ENCODE measurements around the gene CYP2C19.

DNA sequence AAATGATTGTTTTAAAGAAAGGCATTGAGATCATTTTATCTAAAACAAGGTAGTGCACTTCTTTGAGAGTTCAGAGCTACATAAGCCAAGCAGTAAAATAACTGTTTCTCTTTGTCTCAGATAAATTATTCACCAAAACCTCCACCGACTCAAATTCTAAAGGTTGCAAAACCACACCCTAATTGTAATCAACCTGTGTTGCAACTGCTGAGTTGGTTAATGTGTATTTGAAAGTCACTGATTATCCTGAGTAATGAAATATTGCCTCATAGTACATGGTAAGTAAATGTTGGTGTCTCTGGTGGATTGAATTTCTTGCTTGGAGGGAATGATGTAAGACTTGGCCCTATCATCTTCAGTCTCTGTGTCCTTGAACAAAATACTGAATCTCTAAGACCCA is 140.1 kb downstream of the CYP2C19 start:
- no peak for TF ChIP-seq RCOR1 (IDR thresholded peaks at IDR 0.05; ENCODE audit: insufficient replicate concordance, low read length)
- TF ChIP-seq POLR2A (IDR thresholded peaks at IDR 0.05; ENCODE audit: low read depth, low read length): no peak
- TF ChIP-seq, protein P1, sequence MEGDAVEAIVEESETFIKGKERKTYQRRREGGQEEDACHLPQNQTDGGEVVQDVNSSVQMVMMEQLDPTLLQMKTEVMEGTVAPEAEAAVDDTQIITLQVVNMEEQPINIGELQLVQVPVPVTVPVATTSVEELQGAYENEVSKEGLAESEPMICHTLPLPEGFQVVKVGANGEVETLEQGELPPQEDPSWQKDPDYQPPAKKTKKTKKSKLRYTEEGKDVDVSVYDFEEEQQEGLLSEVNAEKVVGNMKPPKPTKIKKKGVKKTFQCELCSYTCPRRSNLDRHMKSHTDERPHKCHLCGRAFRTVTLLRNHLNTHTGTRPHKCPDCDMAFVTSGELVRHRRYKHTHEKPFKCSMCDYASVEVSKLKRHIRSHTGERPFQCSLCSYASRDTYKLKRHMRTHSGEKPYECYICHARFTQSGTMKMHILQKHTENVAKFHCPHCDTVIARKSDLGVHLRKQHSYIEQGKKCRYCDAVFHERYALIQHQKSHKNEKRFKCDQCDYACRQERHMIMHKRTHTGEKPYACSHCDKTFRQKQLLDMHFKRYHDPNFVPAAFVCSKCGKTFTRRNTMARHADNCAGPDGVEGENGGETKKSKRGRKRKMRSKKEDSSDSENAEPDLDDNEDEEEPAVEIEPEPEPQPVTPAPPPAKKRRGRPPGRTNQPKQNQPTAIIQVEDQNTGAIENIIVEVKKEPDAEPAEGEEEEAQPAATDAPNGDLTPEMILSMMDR (conservative IDR thresholded peaks at IDR 0.05; ENCODE audit: low read depth, low read length): no peak
- no peak for TF ChIP-seq RAD21 (IDR thresholded peaks at IDR 0.05; ENCODE audit: low read length)
- no peak for TF ChIP-seq CEBPB (IDR thresholded peaks at IDR 0.05; ENCODE audit: low read depth, low read length)
- no peak for TF ChIP-seq MXI1 (IDR thresholded peaks at IDR 0.05; ENCODE audit: borderline replicate concordance, low read depth, low read length)

Data from IMR-90 (cell line).